Upper lobe of left lung (tissue), 6 donors: ENCODE measurements around the gene PLSCR2. TPM values are rescaled to one million over a fixed set of nuclear protein-coding genes. Genes with fewer than 3 reads are reported as not detected.
"Not testable (repeated sequence)": the region's sequence is repeated elsewhere in the genome, so short reads cannot be mapped to it uniquely, and the experiment has no call there.

Experiments used
- ATAC-seq, 2 donors: fragments of 200-7000 bp; cut with Tn5 transposase; one replicate each; pipeline ENCODE4 v1.9.1; 2022; ENCODE audit warnings: mild to moderate bottlenecking in 2 of 2, moderate library complexity in 2 of 2; ENCODE audit not compliant: low FRiP score in 2 of 2
- DNase-seq, 2 donors: peaks; one replicate each; pipeline ENCODE4 v3.0.0-alpha.2; 2019 to 2020
- H3K27ac ChIP-seq, 4 donors: fragments of 200-600 bp; sonication (generic); one replicate each; pipeline ENCODE4 v1.5.1; 2016 to 2019
- H3K27me3 ChIP-seq, 4 donors: fragments of 200-600 bp; sonication (generic); one replicate each; pipeline ENCODE4 v1.5.1; 2017 to 2019
- H3K36me3 ChIP-seq, 4 donors: fragments of 200-600 bp; sonication (generic); one replicate each; pipeline ENCODE4 v1.5.1; 2016 to 2019
- H3K4me1 ChIP-seq, 4 donors: fragments of 200-600 bp; sonication (generic); one replicate each; pipeline ENCODE4 v1.5.1; 2018 to 2019
- H3K4me3 ChIP-seq, 4 donors: fragments of 200-600 bp; sonication (generic); one replicate each; pipeline ENCODE4 v1.5.1; 2017 to 2019; ENCODE audit warnings: mild to moderate bottlenecking in 2 of 4, moderate library complexity in 1 of 4
- H3K9me3 ChIP-seq, 4 donors: fragments of 200-600 bp; sonication (generic); one replicate each; pipeline ENCODE4 v1.5.1; 2018 to 2019
- CTCF ChIP-seq, 6 experiments: fragments of 450-650 bp in 4 of 6; fragments of 200-600 bp in 2 of 6; sonication (generic) in 2 of 6; IDR thresholded peaks; one replicate each; pipeline ENCODE4 v1.5.1; 2016 to 2019; ENCODE audit warnings: antibody characterized with exemption in 6 of 6
- EP300 ChIP-seq, 4 donors: sonication (generic); formaldehyde crosslinking; IDR thresholded peaks; one replicate each; pipeline ENCODE4 v1.5.1; 2017; ENCODE audit warnings: antibody characterized with exemption in 4 of 4, control low read depth in 2 of 4
- POLR2A ChIP-seq, 4 donors: fragments of 450-650 bp; IDR thresholded peaks; one replicate each; pipeline ENCODE4 v1.5.1; 2016 to 2017; ENCODE audit warnings: antibody characterized with exemption in 4 of 4, mild to moderate bottlenecking in 2 of 4
- POLR2AphosphoS5 ChIP-seq, 2 donors: sonication (generic); formaldehyde crosslinking; IDR thresholded peaks; one replicate each; pipeline ENCODE4 v1.5.1; 2017; ENCODE audit warnings: antibody characterized with exemption in 2 of 2
- WGBS, 2 donors: methylation state at CpG; one replicate each; pipeline ENCODE4 v1.1.5; 2017 to 2018; 5-methylcytosine and 5-hydroxymethylcytosine counted together
- total RNA-seq, 6 donors: library from RNA; depleted of rRNA in 4 of 6; stranded (reverse); fragments of >200 nt in 4 of 6; gene quantifications; one replicate each; pipeline versions ENCODE4 v1.1.0 to v1.2.1, GENCODE V29; 2016 to 2021
- donor health status: DM: no; HTN: no; CAD: no; lungs with moderate emphysema.
- donor health status: DM: no; HTN: yes; CAD: no; lungs with severe emphysema.

Gene PLSCR2
- total RNA-seq, 6 donors from 2014 or later: 0.31 TPM; not detected in 5

DNA sequence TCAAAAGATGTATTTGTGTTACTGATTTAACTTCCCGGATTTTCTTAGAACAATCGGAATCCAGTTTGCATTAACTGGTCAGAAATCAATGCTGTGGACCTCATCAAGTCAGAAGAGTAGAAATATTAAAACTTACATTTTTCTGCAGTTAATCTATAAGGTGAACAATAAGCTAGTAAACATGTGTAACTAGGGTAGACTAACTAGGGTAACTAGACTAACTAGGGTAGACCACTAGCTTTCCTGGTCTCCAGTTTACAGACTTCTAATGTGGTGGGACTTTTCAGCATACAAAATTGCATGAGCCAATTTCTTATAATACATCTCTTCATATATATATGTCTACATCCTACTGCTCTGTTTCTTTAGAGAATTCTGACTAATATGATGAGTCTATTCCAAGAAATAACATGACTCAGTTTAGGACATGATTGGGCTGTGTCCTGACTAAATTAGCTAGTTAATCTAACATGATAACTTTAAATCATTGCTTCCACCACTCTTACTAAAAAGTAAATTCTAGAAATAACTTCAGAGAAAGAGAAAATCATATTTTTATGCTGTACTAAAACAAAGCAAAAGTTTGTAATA, 5.3 kb downstream of the PLSCR2 start:
- ATAC-seq (no peak), DNase-seq (no peak)
- 94% methylated on average over 2 of the region's 2 CpGs for WGBS, 2 donors

DNA sequence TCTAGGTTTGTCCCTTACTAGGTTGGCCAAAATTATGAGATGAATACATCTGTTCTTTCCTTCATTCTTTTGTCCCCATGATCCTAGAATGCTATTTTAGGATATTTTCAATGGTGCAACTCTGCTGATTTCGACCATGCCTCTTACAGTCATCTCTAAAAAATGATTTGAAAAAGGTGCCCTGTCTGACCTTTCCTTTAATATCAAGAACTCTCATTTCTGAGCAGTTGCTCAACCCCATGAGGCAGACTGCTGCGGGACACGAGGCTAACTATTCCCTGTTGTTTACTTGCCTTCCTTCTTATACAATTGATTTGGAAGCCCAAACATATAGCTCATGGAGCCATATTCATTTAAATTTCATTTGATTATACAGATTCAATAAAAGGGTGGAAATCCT, 14.6 kb downstream of the PLSCR2 start:
- Histone ChIP-seq H3K4me1 (no peaks in the 10 kb centered on the region), H3K27ac (no peak overlapping the region), H3K4me3 (no peak overlapping the region), H3K9me3 (no peaks in the 10 kb centered on the region), H3K27me3 (no peaks in the 10 kb centered on the region), H3K36me3 (no peaks in the 10 kb centered on the region)
- no peak for ATAC-seq
- no peak for TF ChIP-seq EP300 (IDR thresholded peaks at IDR 0.05)
- TF ChIP-seq CTCF (IDR thresholded peaks at IDR 0.05): no peak
- TF ChIP-seq POLR2AphosphoS5 (IDR thresholded peaks at IDR 0.05): no peak
- no peak for TF ChIP-seq POLR2A (IDR thresholded peaks at IDR 0.05)
- DNase-seq: no peak
- 78 to 89% methylated on average over 3 of the region's 3 CpGs for WGBS, 2 donors

More for the DNA sequence above, 5.3 kb downstream of the PLSCR2 start:
- Histone ChIP-seq H3K27me3 (no peaks in the 10 kb centered on the region), H3K4me3 (no peak overlapping the region), H3K27ac (no peak overlapping the region), H3K9me3 (no peaks in the 10 kb centered on the region), H3K36me3 (no peaks in the 10 kb centered on the region), H3K4me1 (peaks cover 0 to 4% (median 0%) of the 10 kb centered on the region in 4 donors)
- TF ChIP-seq POLR2A (IDR thresholded peaks at IDR 0.05): no peak
- no peak for TF ChIP-seq EP300 (IDR thresholded peaks at IDR 0.05)
- TF ChIP-seq POLR2AphosphoS5 (IDR thresholded peaks at IDR 0.05): no peak
- no peak for TF ChIP-seq CTCF (IDR thresholded peaks at IDR 0.05)

- peaks cover 0 to 3% (median 0%) of the 10 kb centered on the region in 4 donors for H3K9me3 ChIP-seq
- H3K4me1 ChIP-seq: no peaks in the 10 kb centered on the region
- no peaks in the 10 kb centered on the region for H3K36me3 ChIP-seq
- DNase-seq: no peak
- H3K4me3 ChIP-seq: no peak overlapping the region
- TF ChIP-seq POLR2AphosphoS5 (IDR thresholded peaks at IDR 0.05) (no peak), CTCF (IDR thresholded peaks at IDR 0.05) (no peak), POLR2A (IDR thresholded peaks at IDR 0.05) (no peak), EP300 (IDR thresholded peaks at IDR 0.05) (no peak)
- H3K27ac ChIP-seq: no peak overlapping the region
- ATAC-seq: no peak
- no peaks in the 10 kb centered on the region for H3K27me3 ChIP-seq
Observed at GRCh38 chr3:146449613-146450012, 19.7 kb downstream of the PLSCR2 start.

- no peak for TF ChIP-seq POLR2AphosphoS5 (IDR thresholded peaks at IDR 0.05)
- no peak for TF ChIP-seq CTCF (IDR thresholded peaks at IDR 0.05)
- no peak for TF ChIP-seq EP300 (IDR thresholded peaks at IDR 0.05)
- no peak for TF ChIP-seq POLR2A (IDR thresholded peaks at IDR 0.05)
- H3K9me3 ChIP-seq: peaks cover 0 to 3% (median 0%) of the 10 kb centered on the region in 4 donors
- no peaks in the 10 kb centered on the region for H3K27me3 ChIP-seq
- WGBS, 2 donors: 52 to 70% methylated on average over 1 of the region's 1 CpG
- ATAC-seq (no peak), DNase-seq (no peak)
- no peaks in the 10 kb centered on the region for H3K4me1 ChIP-seq
- no peaks in the 10 kb centered on the region for H3K36me3 ChIP-seq
- H3K27ac ChIP-seq: no peak overlapping the region
- no peak overlapping the region for H3K4me3 ChIP-seq
Observed at GRCh38 chr3:146449076-146449475, 20.3 kb downstream of the PLSCR2 start.

DNA sequence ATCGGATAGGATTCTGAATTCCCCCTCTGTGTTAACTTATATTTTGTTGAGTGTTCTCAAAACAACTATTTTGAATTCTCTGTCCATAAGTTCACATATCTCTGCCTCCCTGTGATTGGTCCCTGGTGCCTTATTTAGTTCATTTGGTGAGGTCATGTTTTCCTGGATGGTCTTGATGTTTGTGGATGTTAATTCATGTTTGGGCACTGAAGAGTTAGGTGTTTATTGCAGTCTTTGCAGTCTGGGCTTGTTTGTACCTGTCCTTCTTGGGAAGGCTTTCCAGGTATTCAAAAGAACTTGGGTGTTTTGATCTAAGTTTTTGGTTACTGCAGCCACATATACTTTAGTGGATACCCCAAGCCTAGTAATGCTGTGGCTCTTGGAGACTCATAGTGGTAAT, 23.3 kb downstream of the PLSCR2 start:
- DNase-seq: no peak
- H3K27ac ChIP-seq: no peak overlapping the region
- no peak for ATAC-seq
- H3K27me3 ChIP-seq: no peaks in the 10 kb centered on the region
- H3K4me3 ChIP-seq: no peak overlapping the region
- H3K36me3 ChIP-seq: no peaks in the 10 kb centered on the region
- 100% methylated on average over 1 of the region's 1 CpG for WGBS, 2 donors
- H3K4me1 ChIP-seq: no peaks in the 10 kb centered on the region
- peaks cover 0 to 3% (median 0%) of the 10 kb centered on the region in 4 donors for H3K9me3 ChIP-seq
- TF ChIP-seq CTCF (IDR thresholded peaks at IDR 0.05): no peak
- TF ChIP-seq POLR2AphosphoS5 (IDR thresholded peaks at IDR 0.05): no peak
- TF ChIP-seq POLR2A (IDR thresholded peaks at IDR 0.05): no peak
- no peak for TF ChIP-seq EP300 (IDR thresholded peaks at IDR 0.05)

- ATAC-seq, H3K9me3 ChIP-seq, H3K4me1 ChIP-seq, H3K27ac ChIP-seq, H3K27me3 ChIP-seq, DNase-seq, H3K4me3 ChIP-seq, H3K36me3 ChIP-seq: not testable (repeated sequence)
- WGBS, 2 donors: 86 to 93% methylated on average over 4 to 5 of the region's 5 CpGs
Observed at GRCh38 chr3:146440310-146440709, 29.1 kb downstream of the PLSCR2 start.
